Fibroblast of lung (primary cell): Measurements from ENCODE around the gene MYMX.
"Not testable (repeated sequence)": the region's sequence is repeated elsewhere in the genome, so short reads cannot be mapped to it uniquely, and the experiment has no call there.

Experiments used
- EZH2 ChIP-seq: IDR thresholded peaks from 2 replicates; pipeline ENCODE4 v1.5.1; 2012; ENCODE audit warnings: low read length, control low read depth, mild to moderate bottlenecking; ENCODE audit errors: missing control alignments
- TF ChIP-seq, protein P1 (sequence below), 2 donors: IDR thresholded peaks in 1 of 2; conservative IDR thresholded peaks in 1 of 2; 1 replicate in 1 of 2; 2 replicates in 1 of 2; pipeline ENCODE4 v1.5.1; 2011 to 2012; ENCODE audit warnings: low read length in 2 of 2, control low read depth in 1 of 2, inconsistent platforms in 1 of 2, low read depth in 1 of 2, mild to moderate bottlenecking in 1 of 2

DNA sequence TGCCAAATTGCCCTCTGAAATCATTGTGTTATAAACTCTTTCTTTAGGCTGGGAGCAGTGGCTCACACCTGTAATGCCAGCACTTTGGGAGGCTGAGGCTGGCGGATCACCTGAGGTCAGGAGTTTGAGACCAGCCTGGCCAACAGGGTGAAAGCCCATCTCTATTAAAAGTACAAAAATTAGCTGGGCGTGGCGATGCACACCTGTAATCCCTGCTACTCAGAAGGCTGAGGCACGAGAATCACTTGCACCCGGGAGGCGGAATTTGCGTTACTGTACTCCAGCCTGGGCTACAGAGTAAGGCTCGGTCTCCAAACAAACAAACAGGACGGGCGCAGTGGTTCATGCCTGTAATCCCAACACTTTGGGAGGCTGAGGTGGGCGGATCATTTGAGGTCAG lies 20.4 kb upstream of the MYMX start:
- TF ChIP-seq, protein P1, sequence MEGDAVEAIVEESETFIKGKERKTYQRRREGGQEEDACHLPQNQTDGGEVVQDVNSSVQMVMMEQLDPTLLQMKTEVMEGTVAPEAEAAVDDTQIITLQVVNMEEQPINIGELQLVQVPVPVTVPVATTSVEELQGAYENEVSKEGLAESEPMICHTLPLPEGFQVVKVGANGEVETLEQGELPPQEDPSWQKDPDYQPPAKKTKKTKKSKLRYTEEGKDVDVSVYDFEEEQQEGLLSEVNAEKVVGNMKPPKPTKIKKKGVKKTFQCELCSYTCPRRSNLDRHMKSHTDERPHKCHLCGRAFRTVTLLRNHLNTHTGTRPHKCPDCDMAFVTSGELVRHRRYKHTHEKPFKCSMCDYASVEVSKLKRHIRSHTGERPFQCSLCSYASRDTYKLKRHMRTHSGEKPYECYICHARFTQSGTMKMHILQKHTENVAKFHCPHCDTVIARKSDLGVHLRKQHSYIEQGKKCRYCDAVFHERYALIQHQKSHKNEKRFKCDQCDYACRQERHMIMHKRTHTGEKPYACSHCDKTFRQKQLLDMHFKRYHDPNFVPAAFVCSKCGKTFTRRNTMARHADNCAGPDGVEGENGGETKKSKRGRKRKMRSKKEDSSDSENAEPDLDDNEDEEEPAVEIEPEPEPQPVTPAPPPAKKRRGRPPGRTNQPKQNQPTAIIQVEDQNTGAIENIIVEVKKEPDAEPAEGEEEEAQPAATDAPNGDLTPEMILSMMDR (conservative IDR thresholded peaks at IDR 0.05 in 1 of 2, IDR thresholded peaks at IDR 0.05 in 1 of 2; ENCODE audit: low read depth in 1 of 2, low read length in 2 of 2) = not testable (repeated sequence)
- TF ChIP-seq EZH2 = not testable (repeated sequence)
